Esophagus squamous epithelium (tissue), 4 donors: ENCODE data around the gene LMNA.

Experiments
- POLR2A ChIP-seq, 4 donors: fragments of 450-650 bp; IDR thresholded peaks; one replicate each; pipeline ENCODE4 v1.6.1; 2017; ENCODE audit warnings: antibody characterized with exemption in 4 of 4, mild to moderate bottlenecking in 4 of 4, moderate library complexity in 3 of 4
- TF ChIP-seq, protein P1 (sequence below), 6 experiments: fragments of 450-650 bp in 4 of 6; fragments of 200-600 bp in 2 of 6; sonication (generic) in 2 of 6; IDR thresholded peaks; one replicate each; pipeline ENCODE4 v1.5.1; 2016 to 2019; ENCODE audit warnings: antibody characterized with exemption in 6 of 6, mild to moderate bottlenecking in 4 of 6, moderate library complexity in 4 of 6

DNA sequence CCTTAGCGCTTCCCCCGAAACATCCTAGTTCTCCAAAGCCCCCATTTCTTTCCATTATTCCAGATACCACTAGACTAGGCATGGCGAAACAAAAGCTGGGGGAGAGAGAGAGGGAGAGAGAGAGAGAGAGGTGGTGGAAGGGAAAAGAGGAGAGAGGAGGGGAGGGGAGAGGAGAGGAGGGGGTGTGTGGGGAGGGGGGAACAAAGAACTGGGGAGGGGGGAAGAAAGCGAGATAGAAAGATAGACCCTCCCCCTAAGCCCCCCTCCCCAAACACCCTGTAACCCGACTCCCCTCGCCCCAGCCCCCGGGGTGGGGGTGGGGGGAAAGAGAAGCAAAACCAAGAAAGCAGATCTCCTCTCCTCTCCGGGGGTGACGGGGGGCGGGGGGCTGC, 32.6 kb upstream of the LMNA start:
- TF ChIP-seq, protein P1, sequence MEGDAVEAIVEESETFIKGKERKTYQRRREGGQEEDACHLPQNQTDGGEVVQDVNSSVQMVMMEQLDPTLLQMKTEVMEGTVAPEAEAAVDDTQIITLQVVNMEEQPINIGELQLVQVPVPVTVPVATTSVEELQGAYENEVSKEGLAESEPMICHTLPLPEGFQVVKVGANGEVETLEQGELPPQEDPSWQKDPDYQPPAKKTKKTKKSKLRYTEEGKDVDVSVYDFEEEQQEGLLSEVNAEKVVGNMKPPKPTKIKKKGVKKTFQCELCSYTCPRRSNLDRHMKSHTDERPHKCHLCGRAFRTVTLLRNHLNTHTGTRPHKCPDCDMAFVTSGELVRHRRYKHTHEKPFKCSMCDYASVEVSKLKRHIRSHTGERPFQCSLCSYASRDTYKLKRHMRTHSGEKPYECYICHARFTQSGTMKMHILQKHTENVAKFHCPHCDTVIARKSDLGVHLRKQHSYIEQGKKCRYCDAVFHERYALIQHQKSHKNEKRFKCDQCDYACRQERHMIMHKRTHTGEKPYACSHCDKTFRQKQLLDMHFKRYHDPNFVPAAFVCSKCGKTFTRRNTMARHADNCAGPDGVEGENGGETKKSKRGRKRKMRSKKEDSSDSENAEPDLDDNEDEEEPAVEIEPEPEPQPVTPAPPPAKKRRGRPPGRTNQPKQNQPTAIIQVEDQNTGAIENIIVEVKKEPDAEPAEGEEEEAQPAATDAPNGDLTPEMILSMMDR (IDR thresholded peaks at IDR 0.05) = no peak
- TF ChIP-seq POLR2A (IDR thresholded peaks at IDR 0.05) = no peak
